HepG2 (cell line): ENCODE measurements around the gene SH3YL1. TPM values are rescaled to one million over a fixed set of nuclear protein-coding genes. Genes with fewer than 3 reads are reported as not detected.
A peak's percentile ranks its signal among the peaks of the same experiment; 100 is the strongest.

ENCODE experiments used
- EZH2 ChIP-seq: conservative IDR thresholded peaks from 2 replicates; pipeline ENCODE4 v1.6.1; 2012; ENCODE audit warnings: mild to moderate bottlenecking, low read depth, low read length, moderate library complexity
- FOXA1 ChIP-seq, 2 experiments: fragments of 450-650 bp in 1 of 2; sonication (generic) in 1 of 2; formaldehyde crosslinking in 1 of 2; IDR thresholded peaks; 2 replicates each; pipeline versions ENCODE4 v1.4.0 to v1.6.1; 2016 to 2020; ENCODE audit warnings: missing genetic modification reagents in 1 of 2
- POLR2AphosphoS2 ChIP-seq: IDR thresholded peaks from 2 replicates; pipeline ENCODE4 v1.6.1; 2011; ENCODE audit warnings: low read depth, low read length, improper control_type of control experiment
- SETDB1 ChIP-seq: sonication (generic); formaldehyde crosslinking; IDR thresholded peaks from 2 replicates; pipeline ENCODE4 v1.5.1; 2020; ENCODE audit warnings: missing genetic modification reagents, mild to moderate bottlenecking, borderline replicate concordance
- SIN3B ChIP-seq: fragments of 150-350 bp; IDR thresholded peaks from 2 replicates; pipeline ENCODE4 v1.6.1; 2014; ENCODE audit warnings: low read length
- TBL1XR1 ChIP-seq: fragments of 150-350 bp; IDR thresholded peaks from 2 replicates; pipeline ENCODE4 v1.6.1; 2014; ENCODE audit warnings: borderline replicate concordance, low read length; ENCODE audit not compliant: partially characterized antibody
- ZFP36 ChIP-seq: fragments of 150-350 bp; IDR thresholded peaks from 2 replicates; pipeline ENCODE4 v1.6.1; 2018; ENCODE audit warnings: borderline replicate concordance, low read length, low read depth; ENCODE audit not compliant: partially characterized antibody
- ZNF329 ChIP-seq: sonication (generic); formaldehyde crosslinking; IDR thresholded peaks from 2 replicates; pipeline ENCODE4 v1.9.0; 2021; ENCODE audit warnings: low read depth, mild to moderate bottlenecking, missing genetic modification reagents
- ZNF720 ChIP-seq: sonication (generic); formaldehyde crosslinking; IDR thresholded peaks from 2 replicates; pipeline ENCODE4 v1.4.0; 2020; ENCODE audit warnings: missing genetic modification reagents
- ZNF766 ChIP-seq: sonication (generic); formaldehyde crosslinking; IDR thresholded peaks from 2 replicates; pipeline ENCODE4 v1.5.0; 2020; ENCODE audit warnings: missing genetic modification reagents, borderline replicate concordance
- polyA plus RNA-seq, 8 experiments: library from polyadenylated mRNA; depleted of rRNA in 3 of 8; stranded (reverse) in 7 of 8; unstranded in 1 of 8; fragments of >200 nt; fragmentation: Illumina TruSeq in 4 of 8; extraction: Trizol in 4 of 8; gene quantifications; 2 replicates each; pipeline versions ENCODE4 v1.2.1 to v1.2.3, GENCODE V29; 2011 to 2016; ENCODE audit warnings: low read depth in 4 of 8, missing spikeins in 1 of 8, mixed read lengths in 1 of 8; ENCODE audit not compliant: insufficient read depth in 1 of 8
- total RNA-seq, 5 experiments: library from RNA; depleted of rRNA; stranded (reverse); fragments of >200 nt; fragmentation: Illumina TruSeq; extraction: Trizol; gene quantifications; 2 replicates each; pipeline ENCODE4 v1.2.3, GENCODE V29; 2016; ENCODE audit warnings: low read depth in 1 of 5
- TF ChIP-seq, protein P1 (sequence below): sonication (generic); formaldehyde crosslinking; IDR thresholded peaks from 2 replicates; pipeline ENCODE4 v1.5.0; 2020; ENCODE audit warnings: mild to moderate bottlenecking, missing genetic modification reagents, borderline replicate concordance
- TF ChIP-seq, protein P2 (sequence below): sonication (generic); formaldehyde crosslinking; IDR thresholded peaks from 2 replicates; pipeline ENCODE4 v1.4.0; 2020; ENCODE audit warnings: missing genetic modification reagents
- TF ChIP-seq, protein P3 (sequence below): sonication (generic); formaldehyde crosslinking; IDR thresholded peaks from 2 replicates; pipeline ENCODE4 v1.4.0; 2020; ENCODE audit warnings: mild to moderate bottlenecking, missing genetic modification reagents
- TF ChIP-seq, protein P4 (sequence below): sonication (generic); formaldehyde crosslinking; IDR thresholded peaks from 2 replicates; pipeline ENCODE4 v1.4.0; 2020; ENCODE audit warnings: low read depth, missing genetic modification reagents

The SH3YL1 gene
- total and polyA plus RNA-seq, 2 of the 13 experiments (the other 11 are each of a cell fraction or from before 2014, with no cell fraction given) = 13.0 to 48.2 TPM

DNA sequence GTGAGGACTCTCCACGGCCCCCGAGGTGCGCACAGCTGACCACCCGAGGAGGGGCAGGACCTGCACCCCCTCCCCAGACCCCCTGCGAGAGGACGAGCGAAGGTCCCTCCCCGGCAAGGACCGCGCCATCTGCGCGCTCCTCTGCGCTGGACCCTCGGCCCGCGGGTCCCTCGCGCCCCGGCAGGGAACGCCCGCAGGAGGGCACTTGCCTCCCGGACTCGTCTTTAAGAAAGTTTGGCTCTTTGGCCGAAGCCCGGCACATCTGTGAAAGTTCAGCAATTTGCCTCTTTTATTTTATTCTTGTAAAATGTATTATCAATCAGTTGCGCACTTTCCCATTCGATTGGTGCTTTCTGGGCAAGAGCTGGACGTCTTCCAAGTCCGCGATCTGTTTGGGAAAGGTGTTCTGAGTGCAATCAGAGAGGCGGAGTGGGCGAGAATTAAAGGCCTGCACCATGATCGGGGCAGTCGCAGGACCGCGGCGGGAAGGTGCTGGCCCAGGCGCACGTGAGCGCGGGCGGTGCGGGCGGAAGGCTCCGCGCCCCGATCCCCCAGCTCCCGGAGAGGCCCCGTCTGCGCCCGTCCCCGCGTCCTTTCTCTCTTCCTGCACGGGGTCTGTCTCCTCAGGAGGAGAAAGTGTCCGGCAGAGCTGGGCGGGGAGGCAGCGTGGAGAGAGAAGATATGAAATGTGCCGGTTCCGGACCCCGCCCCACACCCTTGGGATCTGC, 25.7 kb upstream of the SH3YL1 start (continued):
- TF ChIP-seq, protein P1, sequence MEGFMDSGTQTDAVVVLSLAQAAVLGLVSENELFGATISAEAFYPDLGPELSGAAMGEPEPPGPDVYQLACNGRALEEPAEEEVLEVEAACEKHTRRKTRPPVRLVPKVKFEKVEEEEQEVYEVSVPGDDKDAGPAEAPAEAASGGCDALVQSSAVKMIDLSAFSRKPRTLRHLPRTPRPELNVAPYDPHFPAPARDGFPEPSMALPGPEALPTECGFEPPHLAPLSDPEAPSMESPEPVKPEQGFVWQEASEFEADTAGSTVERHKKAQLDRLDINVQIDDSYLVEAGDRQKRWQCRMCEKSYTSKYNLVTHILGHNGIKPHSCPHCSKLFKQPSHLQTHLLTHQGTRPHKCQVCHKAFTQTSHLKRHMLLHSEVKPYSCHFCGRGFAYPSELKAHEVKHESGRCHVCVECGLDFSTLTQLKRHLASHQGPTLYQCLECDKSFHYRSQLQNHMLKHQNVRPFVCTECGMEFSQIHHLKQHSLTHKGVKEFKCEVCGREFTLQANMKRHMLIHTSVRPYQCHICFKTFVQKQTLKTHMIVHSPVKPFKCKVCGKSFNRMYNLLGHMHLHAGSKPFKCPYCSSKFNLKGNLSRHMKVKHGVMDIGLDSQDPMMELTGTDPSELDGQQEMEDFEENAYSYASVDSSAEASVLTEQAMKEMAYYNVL (CRISPR knock-in tag) = no peak
- TF ChIP-seq, protein P2, sequence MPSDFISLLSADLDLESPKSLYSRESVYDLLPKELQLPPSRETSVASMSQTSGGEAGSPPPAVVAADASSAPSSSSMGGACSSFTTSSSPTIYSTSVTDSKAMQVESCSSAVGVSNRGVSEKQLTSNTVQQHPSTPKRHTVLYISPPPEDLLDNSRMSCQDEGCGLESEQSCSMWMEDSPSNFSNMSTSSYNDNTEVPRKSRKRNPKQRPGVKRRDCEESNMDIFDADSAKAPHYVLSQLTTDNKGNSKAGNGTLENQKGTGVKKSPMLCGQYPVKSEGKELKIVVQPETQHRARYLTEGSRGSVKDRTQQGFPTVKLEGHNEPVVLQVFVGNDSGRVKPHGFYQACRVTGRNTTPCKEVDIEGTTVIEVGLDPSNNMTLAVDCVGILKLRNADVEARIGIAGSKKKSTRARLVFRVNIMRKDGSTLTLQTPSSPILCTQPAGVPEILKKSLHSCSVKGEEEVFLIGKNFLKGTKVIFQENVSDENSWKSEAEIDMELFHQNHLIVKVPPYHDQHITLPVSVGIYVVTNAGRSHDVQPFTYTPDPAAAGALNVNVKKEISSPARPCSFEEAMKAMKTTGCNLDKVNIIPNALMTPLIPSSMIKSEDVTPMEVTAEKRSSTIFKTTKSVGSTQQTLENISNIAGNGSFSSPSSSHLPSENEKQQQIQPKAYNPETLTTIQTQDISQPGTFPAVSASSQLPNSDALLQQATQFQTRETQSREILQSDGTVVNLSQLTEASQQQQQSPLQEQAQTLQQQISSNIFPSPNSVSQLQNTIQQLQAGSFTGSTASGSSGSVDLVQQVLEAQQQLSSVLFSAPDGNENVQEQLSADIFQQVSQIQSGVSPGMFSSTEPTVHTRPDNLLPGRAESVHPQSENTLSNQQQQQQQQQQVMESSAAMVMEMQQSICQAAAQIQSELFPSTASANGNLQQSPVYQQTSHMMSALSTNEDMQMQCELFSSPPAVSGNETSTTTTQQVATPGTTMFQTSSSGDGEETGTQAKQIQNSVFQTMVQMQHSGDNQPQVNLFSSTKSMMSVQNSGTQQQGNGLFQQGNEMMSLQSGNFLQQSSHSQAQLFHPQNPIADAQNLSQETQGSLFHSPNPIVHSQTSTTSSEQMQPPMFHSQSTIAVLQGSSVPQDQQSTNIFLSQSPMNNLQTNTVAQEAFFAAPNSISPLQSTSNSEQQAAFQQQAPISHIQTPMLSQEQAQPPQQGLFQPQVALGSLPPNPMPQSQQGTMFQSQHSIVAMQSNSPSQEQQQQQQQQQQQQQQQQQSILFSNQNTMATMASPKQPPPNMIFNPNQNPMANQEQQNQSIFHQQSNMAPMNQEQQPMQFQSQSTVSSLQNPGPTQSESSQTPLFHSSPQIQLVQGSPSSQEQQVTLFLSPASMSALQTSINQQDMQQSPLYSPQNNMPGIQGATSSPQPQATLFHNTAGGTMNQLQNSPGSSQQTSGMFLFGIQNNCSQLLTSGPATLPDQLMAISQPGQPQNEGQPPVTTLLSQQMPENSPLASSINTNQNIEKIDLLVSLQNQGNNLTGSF (CRISPR knock-in tag) = no peak
- TF ChIP-seq, protein P3, sequence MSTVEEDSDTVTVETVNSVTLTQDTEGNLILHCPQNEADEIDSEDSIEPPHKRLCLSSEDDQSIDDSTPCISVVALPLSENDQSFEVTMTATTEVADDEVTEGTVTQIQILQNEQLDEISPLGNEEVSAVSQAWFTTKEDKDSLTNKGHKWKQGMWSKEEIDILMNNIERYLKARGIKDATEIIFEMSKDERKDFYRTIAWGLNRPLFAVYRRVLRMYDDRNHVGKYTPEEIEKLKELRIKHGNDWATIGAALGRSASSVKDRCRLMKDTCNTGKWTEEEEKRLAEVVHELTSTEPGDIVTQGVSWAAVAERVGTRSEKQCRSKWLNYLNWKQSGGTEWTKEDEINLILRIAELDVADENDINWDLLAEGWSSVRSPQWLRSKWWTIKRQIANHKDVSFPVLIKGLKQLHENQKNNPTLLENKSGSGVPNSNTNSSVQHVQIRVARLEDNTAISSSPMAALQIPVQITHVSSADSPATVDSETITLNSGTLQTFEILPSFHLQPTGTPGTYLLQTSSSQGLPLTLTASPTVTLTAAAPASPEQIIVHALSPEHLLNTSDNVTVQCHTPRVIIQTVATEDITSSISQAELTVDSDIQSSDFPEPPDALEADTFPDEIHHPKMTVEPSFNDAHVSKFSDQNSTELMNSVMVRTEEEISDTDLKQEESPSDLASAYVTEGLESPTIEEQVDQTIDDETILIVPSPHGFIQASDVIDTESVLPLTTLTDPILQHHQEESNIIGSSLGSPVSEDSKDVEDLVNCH (CRISPR knock-in tag) = no peak
- TF ChIP-seq ZNF329 (no peak), FOXA1 (IDR thresholded peaks at IDR 0.05) (no peak), FOXA1 (CRISPR knock-in tag; IDR thresholded peaks at IDR 0.05) (no peak), ZFP36 (no peak), ZNF766 (0 out of 2 replicates have a peak, but pooled peaks have one; percentile 53), ZNF720 (CRISPR knock-in tag) (no peak), EZH2 (peak; percentile 78; the same call in 1 of the 2 replicates), TBL1XR1 (no peak), POLR2AphosphoS2 (no peak), SETDB1 (no peak; the same call in 1 of the 2 replicates), SIN3B (no peak)
- TF ChIP-seq, protein P4, sequence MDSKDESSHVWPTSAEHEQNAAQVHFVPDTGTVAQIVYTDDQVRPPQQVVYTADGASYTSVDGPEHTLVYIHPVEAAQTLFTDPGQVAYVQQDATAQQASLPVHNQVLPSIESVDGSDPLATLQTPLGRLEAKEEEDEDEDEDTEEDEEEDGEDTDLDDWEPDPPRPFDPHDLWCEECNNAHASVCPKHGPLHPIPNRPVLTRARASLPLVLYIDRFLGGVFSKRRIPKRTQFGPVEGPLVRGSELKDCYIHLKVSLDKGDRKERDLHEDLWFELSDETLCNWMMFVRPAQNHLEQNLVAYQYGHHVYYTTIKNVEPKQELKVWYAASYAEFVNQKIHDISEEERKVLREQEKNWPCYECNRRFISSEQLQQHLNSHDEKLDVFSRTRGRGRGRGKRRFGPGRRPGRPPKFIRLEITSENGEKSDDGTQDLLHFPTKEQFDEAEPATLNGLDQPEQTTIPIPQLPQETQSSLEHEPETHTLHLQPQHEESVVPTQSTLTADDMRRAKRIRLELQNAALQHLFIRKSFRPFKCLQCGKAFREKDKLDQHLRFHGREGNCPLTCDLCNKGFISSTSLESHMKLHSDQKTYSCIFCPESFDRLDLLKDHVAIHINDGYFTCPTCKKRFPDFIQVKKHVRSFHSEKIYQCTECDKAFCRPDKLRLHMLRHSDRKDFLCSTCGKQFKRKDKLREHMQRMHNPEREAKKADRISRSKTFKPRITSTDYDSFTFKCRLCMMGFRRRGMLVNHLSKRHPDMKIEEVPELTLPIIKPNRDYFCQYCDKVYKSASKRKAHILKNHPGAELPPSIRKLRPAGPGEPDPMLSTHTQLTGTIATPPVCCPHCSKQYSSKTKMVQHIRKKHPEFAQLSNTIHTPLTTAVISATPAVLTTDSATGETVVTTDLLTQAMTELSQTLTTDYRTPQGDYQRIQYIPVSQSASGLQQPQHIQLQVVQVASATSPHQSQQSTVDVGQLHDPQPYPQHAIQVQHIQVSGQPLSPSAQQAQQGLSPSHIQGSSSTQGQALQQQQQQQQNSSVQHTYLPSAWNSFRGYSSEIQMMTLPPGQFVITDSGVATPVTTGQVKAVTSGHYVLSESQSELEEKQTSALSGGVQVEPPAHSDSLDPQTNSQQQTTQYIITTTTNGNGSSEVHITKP (CRISPR knock-in tag) = no peak
